HG02588 (cell line): ENCODE results near the gene OR1D5.
"Not testable (repeated sequence)": the region's sequence is repeated elsewhere in the genome, so short reads cannot be mapped to it uniquely, and the experiment has no call there.

Source experiments
- ATAC-seq: cut with Tn5 transposase; IDR thresholded peaks from one replicate; pipeline ENCODE4 v1.9.1; 2021; ENCODE audit warnings: mild to moderate bottlenecking, moderate library complexity; ENCODE audit not compliant: unreplicated experiment

OR1D5 gene

DNA sequence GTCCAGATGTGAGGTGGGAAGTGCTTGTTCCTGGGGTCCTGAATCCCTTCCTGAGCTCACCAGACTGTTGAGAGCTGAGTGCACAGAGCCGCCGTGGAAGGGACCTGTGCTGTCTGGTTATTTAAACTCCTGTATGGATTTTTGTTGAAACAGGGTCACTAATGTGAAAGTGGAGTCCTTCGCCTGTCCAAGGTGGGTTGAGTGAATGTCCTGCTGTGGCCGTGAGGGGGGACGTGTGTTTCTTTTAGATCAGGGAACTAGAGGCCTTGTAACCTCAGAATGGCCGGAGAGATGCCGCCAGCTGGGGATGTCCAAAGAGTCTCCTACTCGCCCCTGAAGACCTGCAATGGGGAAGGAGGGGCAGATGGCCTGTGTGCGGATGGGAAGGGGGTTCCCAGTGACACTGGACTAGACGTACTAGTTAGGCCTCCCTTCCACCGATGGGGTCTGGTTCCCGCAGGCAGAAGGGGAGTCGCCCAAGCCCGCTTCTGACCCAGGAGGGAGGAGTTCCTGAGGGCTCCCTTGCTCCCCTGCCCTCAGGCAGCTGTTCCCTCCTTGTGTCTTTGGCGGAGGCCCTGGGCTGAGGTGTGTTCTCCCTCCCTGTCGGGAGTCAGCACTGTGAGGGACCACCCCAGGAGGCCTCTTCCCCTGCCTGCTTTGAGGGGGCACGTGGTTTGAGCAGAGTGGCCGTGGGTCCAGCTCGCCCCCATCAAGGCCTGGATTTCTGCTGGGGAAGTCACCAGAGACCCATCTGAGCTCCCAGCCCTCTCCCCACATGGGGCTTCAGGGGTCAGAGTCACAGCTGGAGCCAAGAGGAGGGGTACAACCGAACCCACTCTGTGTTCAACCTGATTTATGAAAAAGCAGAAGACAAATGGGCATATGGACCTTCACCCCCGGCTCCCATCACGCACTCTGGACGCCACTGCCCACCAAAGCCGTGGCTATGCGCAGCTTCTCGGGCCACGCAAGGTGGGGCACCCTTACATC lies 30.9 kb downstream of the OR1D5 start:
- no peak for ATAC-seq

DNA sequence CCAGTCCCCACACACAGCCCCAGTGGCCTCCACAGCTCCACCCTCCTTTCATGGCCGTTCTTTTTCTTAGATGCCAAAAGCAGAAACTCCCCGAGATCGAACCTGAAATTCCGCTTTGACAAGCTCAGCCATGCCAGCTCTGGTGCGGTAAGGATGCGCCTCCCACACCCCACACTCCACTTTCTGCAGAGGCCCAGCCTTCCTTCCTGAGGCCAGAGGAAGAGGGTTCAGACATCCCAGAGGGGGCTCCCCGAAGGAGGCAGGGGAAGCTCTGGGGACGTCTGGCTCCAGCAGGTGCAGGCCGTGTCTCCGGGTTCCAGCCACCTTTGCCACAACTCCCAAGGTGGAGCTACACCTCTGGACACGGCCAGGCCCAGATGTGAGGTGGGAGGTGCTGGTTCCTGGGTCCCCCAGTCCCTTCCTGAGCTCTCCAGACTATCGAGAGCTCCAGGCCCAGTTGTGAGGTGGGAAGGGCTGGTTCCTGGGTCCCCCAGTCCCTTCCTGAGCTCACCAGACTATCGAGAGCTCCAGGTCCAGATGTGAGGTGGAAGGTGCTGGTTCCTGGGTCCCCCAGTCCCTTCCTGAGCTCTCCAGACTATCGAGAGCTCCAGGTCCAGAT lies 32.4 kb downstream of the OR1D5 start:
- not testable (repeated sequence) for ATAC-seq

DNA sequence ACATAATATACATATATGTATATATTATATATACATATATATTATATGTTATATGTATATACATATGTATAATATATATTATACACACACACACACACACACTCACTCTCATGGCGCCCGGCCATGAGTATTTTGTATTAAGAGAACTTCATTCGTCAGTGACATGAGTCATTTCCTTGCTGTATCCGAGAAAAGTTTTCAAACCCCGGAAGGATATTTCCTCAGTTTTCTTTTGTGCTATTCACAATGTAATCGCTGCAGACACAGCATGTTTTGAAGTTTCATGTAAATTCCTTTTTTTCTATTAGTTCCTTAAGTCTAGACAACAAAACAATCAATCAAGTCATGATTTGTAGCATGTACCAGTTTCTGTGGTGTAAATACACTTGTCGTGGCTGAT lies 33.3 kb downstream of the OR1D5 start:
- no peak for ATAC-seq

DNA sequence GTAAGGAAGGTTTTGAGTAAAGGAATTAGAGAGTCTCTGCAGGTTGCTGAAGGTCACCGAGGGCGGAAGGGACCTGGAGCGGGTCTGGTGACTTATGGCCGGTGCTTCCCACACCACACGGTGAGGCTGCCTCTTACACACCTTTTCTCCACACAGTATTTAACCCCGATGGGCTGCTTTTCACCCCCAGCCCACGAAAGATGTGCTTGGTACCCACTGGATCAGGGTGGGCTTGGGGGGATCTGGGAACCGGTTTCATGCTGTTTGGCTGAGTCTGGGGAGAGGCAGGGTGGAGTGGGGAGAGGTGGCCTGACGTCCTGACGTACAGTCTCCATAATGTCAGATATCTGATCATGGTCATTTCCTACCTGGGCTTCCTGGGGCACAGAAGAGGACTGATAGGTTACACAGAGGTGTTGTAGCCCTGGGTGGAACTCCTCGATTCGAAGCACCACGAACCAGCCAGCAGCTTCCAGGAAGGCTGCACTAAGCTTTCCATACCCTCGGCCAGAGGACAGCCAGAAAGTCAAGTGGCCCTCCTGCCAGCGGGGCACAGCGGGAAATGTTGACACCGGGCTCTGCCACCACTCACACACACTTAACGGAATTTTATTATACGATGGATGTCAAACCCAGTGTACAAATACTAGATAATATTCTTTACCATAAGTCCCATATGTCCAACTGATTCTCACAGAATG lies 34.0 kb downstream of the OR1D5 start:
- ATAC-seq = no peak

DNA sequence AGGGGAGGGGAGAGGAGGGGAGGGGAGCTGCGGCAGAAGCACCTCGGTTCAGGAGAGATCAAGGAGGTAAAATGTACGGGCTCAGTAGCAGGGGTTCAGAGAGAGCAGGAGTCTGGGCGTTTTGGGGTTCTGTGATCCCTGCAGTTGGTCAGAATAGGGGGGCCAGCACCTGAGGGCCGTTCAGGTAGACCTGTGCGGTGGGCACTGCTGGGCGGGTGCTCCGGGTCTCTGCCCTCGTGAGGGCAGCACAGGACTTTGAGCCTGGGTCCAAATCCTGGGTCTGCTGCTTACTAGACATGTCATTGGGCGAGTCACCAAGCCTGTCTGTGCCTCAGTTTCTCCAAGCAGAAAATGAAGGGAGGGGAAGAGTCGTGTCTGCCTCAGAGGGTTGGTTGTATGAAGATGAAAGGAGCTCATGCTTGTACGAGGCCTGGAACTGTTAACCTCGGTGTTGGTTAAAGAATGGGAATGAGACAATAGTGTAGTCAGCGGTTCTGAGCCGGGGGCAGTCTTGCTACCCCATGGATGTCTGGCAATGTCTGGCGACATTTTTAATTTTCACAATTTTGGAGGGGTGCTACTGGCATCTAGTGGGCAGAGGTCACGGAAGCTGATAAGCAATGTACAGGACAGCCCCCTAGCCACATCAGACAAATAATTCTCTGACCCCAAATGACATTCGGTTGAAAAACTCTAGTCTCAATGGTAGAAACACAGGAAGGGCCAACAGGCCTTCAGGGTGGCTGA lies 35.4 kb downstream of the OR1D5 start:
- ATAC-seq = no peak

DNA sequence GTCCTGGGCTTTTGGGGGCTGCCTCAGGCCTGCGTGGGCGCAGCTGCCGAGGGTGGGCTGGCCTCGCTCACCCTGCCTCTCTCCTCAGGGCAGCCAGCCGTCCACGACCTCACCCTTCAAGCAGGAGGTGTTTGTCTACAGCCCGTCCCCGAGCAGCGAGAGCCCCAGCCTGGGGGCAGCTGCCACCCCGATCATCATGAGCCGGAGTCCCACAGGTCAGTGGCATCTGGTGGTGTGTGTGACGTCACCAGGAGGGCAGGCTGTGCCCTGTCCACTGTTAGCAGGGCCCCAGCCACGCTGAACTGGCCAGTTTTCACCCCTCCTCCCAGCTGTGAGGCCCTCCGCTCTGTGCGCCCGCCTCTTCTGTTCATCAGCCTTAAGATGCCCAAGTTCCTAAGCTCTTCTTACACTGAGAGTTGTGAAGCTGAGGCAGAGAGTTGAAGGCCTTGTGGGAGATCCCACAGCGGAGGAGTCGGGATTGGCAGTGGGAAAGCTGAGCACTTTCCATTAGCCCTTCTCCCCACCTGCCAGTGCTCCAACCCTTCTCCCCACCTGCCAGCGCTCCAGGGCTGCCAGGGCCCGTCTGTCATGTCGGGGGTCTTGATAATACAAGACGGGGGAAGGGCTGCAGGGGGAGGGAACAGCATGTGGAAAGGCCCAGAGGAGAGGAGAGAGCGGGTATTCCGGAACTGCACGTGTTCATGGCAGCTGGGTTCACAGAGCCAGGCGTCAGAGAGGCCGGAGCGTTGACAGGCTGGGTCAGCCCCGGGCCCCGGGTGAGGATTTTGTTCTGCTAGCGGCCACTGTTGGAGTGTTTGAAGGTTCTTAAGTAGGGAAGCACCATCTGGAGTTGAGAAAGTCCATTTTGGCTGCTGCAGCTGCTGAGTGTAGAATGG lies 36.3 kb downstream of the OR1D5 start:
- ATAC-seq = no peak

DNA sequence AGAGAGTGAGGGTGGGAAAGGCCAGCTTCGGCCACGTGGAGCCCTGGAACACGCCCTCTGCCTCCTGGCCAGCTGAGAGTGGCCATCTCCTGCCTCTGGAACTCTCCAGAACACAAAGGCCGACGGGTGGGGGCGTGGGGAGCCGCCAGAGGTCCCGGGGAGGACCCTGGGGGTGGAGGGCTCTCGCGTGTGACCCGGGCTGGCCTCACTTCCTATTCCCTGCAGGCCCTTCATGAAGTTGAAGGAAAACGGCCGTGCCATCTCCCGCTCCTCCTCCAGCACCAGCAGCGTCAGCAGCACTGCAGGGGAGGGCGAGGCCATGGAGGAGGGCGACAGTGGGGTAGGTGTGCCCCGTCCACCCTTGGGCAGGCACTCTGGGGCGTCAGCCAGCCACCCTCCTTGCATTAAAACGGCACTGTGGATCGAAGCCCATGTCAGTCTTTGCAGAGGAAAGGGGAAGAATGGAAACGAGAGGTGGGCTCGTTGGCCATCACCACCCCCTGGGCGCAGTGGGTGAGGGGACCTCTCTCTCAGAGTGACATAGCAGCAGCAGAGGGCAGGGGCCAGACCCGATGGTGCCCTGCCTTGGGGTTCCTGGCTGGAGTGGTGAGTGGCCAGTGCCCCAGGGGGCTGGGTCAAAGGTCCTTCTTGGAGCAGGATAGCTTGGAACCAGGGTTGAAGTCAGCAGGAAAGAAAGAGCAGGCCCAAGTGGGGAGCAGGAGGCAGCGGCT lies 37.1 kb downstream of the OR1D5 start:
- ATAC-seq = no peak

DNA sequence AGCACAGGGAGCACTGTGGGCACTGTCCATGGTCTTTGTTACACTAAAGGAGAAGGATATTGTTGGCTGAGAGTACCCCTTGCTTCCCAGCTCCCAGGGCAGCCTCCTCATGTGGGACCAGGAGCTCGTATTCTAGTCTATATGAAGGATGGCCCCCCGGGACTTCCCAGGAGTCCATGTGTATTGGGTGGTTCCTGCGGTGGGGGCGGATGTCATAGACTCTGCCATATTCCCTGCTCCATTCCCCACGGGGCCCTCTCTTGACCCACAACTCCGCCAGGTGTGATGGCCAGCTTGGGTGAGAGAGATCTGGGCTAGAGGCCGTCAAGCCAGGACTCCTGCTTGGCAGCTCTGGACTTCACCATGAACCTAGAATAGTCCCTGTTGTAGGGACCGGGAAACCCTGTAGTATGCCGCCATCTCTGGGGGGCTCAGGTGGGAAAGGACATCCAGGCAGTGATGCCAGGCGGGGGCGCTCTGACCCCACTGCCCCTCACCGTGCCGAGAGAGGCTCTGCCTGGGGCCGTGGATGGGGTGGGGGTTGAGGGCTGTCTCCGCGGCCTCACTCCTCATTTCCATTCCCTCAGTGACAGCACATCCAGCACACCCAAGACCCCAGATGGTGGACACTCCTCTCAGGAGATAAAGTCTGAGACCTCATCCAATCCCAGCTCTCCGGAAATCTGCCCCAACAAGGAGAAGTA lies 37.8 kb downstream of the OR1D5 start:
- no peak for ATAC-seq

DNA sequence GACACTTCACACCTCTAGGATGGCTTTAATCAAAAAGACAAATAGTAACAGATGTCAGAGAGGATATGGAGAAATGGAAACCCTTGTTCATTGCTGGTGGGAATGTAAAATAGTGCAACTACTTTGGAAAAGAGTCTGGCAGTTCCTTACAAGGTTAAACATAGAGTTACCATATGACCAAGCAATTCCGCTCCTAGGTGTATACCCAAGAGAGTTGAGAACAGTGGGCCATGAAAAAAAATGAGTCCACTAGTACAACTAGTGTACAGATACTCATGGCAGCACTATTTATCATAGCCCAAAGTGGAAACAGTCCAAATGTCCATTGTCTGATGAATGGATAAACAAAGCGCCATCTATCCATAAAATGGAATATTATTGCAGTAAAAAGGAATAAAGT lies 39.1 kb downstream of the OR1D5 start:
- no peak for ATAC-seq

DNA sequence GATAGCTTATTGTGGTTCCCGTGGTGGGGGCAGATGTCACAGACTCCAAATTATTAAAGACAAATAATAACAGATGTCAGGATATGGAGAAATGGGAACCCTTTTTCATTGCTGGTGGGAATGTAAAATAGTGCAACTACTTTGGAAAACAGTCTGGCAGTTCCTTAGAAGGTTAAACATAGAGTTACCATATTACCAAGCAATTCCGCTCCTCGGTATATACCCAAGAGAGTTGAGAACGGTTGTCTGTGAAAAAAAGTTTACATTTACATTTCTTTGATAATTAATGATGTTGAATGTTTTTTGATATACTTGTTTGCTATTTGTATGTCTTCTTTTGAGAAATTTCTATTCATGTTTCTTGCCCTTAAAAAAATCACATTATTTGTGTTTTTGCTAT lies 41.2 kb downstream of the OR1D5 start:
- ATAC-seq = no peak

DNA sequence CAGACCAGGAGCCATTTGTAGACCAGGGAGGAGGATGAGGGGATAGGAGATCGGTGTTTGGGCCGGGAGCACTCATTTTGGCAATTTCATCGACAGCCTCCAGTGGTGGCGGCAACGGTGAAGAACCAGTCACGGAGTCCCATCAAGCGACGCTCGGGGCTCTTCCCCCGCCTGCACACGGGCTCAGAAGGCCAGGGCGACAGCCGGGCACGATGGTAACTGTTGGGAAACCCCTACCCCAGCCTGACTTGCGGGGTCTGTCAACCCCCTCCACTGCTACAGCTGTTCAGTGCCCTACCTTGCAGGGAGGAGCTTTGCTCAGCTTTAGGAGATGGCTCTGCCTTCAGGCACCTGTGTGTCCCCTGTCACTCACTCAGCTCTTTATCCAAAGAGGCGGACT lies 43.0 kb downstream of the OR1D5 start:
- no peak for ATAC-seq

DNA sequence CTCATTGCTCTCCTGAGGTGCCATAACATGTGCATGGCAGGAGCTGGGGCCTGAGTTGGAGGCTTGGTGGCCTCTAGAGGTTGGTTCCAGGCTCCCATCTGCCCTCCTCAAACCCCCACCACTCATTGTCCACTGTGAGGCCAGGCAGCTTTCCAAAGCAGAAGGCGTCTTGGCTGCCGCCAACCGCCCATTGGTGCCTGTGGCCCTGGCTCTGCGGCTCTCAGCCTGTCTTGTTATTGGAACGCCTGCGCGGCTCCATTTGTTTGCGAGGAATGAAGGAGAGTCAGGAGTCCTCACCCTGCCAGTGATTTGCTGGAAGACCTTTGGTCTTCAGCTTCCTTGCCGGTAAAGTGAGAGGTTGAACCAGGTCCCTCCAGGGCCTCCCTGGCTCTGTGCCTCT lies 43.6 kb downstream of the OR1D5 start:
- ATAC-seq = no peak

DNA sequence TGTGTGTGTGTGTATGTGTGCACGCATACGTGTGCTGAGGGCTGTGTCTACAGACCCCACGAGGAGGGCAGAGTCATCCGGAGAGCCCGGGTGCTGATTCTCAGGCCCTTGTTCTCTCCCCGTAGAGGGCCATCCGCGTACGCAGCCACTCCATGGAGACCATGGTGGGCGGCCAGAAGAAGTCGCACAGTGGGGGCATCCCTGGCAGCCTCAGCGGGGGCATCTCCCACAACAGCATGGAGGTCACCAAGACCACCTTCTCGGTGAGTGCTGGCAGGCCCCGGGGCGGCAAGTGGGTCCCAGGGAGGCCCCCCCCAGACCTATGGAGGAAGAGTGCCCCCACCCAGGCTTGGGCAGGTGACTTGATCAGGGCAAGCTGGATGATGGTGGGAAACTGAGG lies 45.5 kb downstream of the OR1D5 start:
- ATAC-seq = no peak

DNA sequence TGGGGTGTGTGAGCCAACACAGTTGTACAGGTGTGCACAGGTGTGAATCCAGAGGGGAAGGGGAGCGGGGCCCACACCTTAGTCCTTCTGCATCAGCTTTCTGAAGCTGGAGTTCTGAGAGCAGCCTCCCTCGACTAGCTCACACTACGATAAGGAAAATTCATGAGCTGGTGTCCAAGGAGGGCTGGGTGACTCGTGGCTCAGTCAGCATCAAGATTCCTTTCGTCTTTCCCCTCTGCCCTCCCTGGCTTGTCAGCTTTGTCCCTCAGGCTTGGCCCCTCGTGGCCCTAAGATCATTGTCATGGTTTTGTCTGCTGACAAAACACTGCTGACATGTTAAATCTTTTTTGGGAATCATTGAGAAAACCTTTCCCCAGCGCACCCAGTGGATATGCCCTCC lies 47.5 kb downstream of the OR1D5 start:
- no peak for ATAC-seq

DNA sequence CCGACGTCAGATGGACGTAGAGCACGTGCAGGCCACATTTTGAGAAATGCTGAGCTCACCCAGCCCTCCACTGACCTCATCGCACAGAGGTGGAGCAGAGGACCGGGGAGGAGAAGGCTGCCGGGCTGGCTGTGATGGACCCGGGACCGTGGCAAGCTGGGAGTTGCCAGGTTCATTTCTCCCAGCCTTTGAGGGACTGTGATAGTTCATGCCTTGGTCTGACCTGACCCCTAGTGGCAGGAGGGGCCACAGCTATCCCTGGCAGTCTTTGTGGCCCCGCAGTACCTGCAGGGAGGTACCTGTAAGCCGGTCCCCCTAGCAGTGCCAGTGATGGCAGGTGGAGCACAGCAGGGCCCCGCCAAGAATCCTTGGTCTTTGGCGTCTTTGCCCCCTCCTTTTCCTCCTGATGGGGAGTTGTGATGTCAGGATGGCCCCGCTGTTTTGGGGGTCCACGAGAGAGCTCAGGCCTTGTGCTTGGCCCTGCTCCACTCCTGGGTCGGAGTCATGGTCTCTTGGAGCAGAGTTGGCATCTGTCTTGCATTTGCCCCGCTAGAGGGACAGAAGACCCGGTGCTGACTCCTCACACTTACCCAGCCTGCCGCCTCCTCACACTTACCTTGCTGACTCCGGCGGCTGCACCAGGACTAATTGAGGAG lies 50.4 kb downstream of the OR1D5 start:
- ATAC-seq = no peak
